H9 (cell line): ENCODE measurements around the gene RNF149. TPM values are rescaled to one million over a fixed set of nuclear protein-coding genes. Genes with fewer than 3 reads are reported as not detected.

Experiments
- DNase-seq: peaks from one replicate; pipeline ENCODE4 v3.0.0-alpha.2; 2017
- H2AFZ ChIP-seq: one replicate; pipeline ENCODE4 v1.6.1; 2013; ENCODE audit warnings: mild to moderate bottlenecking, low read length, control low read depth, moderate library complexity
- H2AK5ac ChIP-seq: 2 replicates; pipeline ENCODE4 v1.6.1; 2013; ENCODE audit warnings: low read length, control low read depth, mixed read lengths; ENCODE audit not compliant: insufficient read length
- H2BK120ac ChIP-seq: one replicate; pipeline ENCODE4 v1.6.1; 2013; ENCODE audit warnings: low read depth, mild to moderate bottlenecking, low read length, control low read depth, inconsistent platforms; ENCODE audit not compliant: poor library complexity, severe bottlenecking
- H2BK12ac ChIP-seq: 2 replicates; pipeline ENCODE4 v1.6.1; 2013; ENCODE audit warnings: low read length, control low read depth, mixed read lengths, low read depth; ENCODE audit not compliant: insufficient read length
- H2BK15ac ChIP-seq: 2 replicates; pipeline ENCODE4 v1.6.1; 2013; ENCODE audit warnings: low read depth, low read length, control low read depth
- H2BK20ac ChIP-seq: one replicate; pipeline ENCODE4 v1.6.1; 2013; ENCODE audit warnings: low read depth, mild to moderate bottlenecking, low read length, control low read depth, inconsistent platforms; ENCODE audit not compliant: poor library complexity, severe bottlenecking
- H2BK5ac ChIP-seq: 2 replicates; pipeline ENCODE4 v1.6.1; 2013; ENCODE audit warnings: low read length, control low read depth, mixed read lengths; ENCODE audit not compliant: insufficient read length
- H3K14ac ChIP-seq: 2 replicates; pipeline ENCODE4 v1.6.1; 2013; ENCODE audit warnings: low read length, control low read depth; ENCODE audit not compliant: insufficient read depth
- H3K18ac ChIP-seq: 2 replicates; pipeline ENCODE4 v1.6.1; 2013; ENCODE audit warnings: low read depth, mild to moderate bottlenecking, mixed read lengths, low read length, control low read depth; ENCODE audit not compliant: insufficient read length
- H3K23ac ChIP-seq: 2 replicates; pipeline ENCODE4 v1.6.1; 2013; ENCODE audit warnings: low read length, control low read depth, mixed read lengths, low read depth; ENCODE audit not compliant: insufficient read length
- H3K23me2 ChIP-seq: 2 replicates; pipeline ENCODE4 v1.6.1; 2013; ENCODE audit warnings: low read depth, mild to moderate bottlenecking, mixed read lengths, low read length, control low read depth; ENCODE audit not compliant: insufficient read length, poor library complexity, severe bottlenecking
- H3K27ac ChIP-seq: 2 replicates; pipeline ENCODE4 v1.5.1; 2013; ENCODE audit warnings: low read length, control low read depth, mixed read lengths, low read depth; ENCODE audit not compliant: insufficient read length
- H3K27me3 ChIP-seq: 2 replicates; pipeline ENCODE4 v1.6.1; 2013; ENCODE audit warnings: low read length, control low read depth, inconsistent platforms; ENCODE audit not compliant: insufficient read depth
- H3K4ac ChIP-seq: 2 replicates; pipeline ENCODE4 v1.6.1; 2013; ENCODE audit warnings: low read depth, mild to moderate bottlenecking, control low read depth, inconsistent platforms, low read length, moderate library complexity
- H3K4me1 ChIP-seq: 2 replicates; pipeline ENCODE4 v1.6.1; 2013; ENCODE audit warnings: low read length, control low read depth, inconsistent platforms; ENCODE audit not compliant: insufficient read depth
- H3K4me2 ChIP-seq: 2 replicates; pipeline ENCODE4 v1.6.1; 2013; ENCODE audit warnings: low read length, control low read depth, mixed read lengths; ENCODE audit not compliant: insufficient read length, insufficient read depth
- H3K56ac ChIP-seq: 2 replicates; pipeline ENCODE4 v1.6.1; 2013; ENCODE audit warnings: low read depth, mild to moderate bottlenecking, mixed read lengths, low read length, control low read depth; ENCODE audit not compliant: insufficient read length
- H3K79me1 ChIP-seq: 2 replicates; pipeline ENCODE4 v1.6.1; 2013; ENCODE audit warnings: low read depth, mild to moderate bottlenecking, moderate library complexity, low read length, control low read depth, inconsistent platforms; ENCODE audit not compliant: insufficient read depth, poor library complexity, severe bottlenecking
- H3K79me2 ChIP-seq: 2 replicates; pipeline ENCODE4 v1.6.1; 2013; ENCODE audit warnings: low read length, control low read depth, inconsistent platforms; ENCODE audit not compliant: insufficient read depth
- H3K9ac ChIP-seq: 2 replicates; pipeline ENCODE4 v1.6.1; 2013; ENCODE audit warnings: low read length, control low read depth, mixed read lengths; ENCODE audit not compliant: insufficient read length; ENCODE audit errors: extremely low read depth
- H3K9me3 ChIP-seq: one replicate; pipeline ENCODE4 v1.6.1; 2013; ENCODE audit warnings: low read depth, low read length, inconsistent platforms; ENCODE audit not compliant: control insufficient read depth
- H3T11ph ChIP-seq: one replicate; pipeline ENCODE4 v1.6.1; 2013; ENCODE audit warnings: mild to moderate bottlenecking, low read length, control low read depth, inconsistent platforms
- H4K20me1 ChIP-seq: one replicate; pipeline ENCODE4 v1.6.1; 2013; ENCODE audit not compliant: control insufficient read depth, insufficient read length, insufficient read depth
- H4K5ac ChIP-seq: 2 replicates; pipeline ENCODE4 v1.6.1; 2013; ENCODE audit warnings: low read depth, mild to moderate bottlenecking, mixed read lengths, low read length, control low read depth; ENCODE audit not compliant: insufficient read length
- H4K8ac ChIP-seq: replicated peaks from 2 replicates; pipeline ENCODE4 v1.6.1; 2013; ENCODE audit warnings: low read length, control low read depth, mixed read lengths, low read depth; ENCODE audit not compliant: insufficient read length
- H4K91ac ChIP-seq: 2 replicates; pipeline ENCODE4 v1.6.1; 2013; ENCODE audit warnings: low read depth, mild to moderate bottlenecking, moderate library complexity, mixed read lengths, low read length, control low read depth; ENCODE audit not compliant: insufficient read length
- H3K27ac Mint-ChIP-seq, 3 experiments: 2 replicates in 2 of 3; 3 replicates in 1 of 3; pipeline ENCODE4 v1.8.0; 2020 to 2021; ENCODE audit warnings: mixed read lengths in 3 of 3, mild to moderate bottlenecking in 1 of 3, moderate library complexity in 1 of 3
- H3K27me3 Mint-ChIP-seq: 2 replicates; pipeline ENCODE4 v1.8.0; 2021; ENCODE audit warnings: low read depth, mild to moderate bottlenecking, moderate library complexity, mixed read lengths
- H3K36me3 Mint-ChIP-seq, 3 experiments: 2 replicates in 2 of 3; 3 replicates in 1 of 3; pipeline ENCODE4 v1.8.0; 2020 to 2021; ENCODE audit warnings: low read depth in 3 of 3, mixed read lengths in 3 of 3; ENCODE audit not compliant: insufficient read depth in 1 of 3
- H3K4me1 Mint-ChIP-seq, 2 experiments: 2 replicates each; pipeline ENCODE4 v1.8.0; 2020; ENCODE audit warnings: mixed read lengths in 2 of 2
- H3K4me3 Mint-ChIP-seq, 2 experiments: 2 replicates in 1 of 2; 3 replicates in 1 of 2; pipeline ENCODE4 v1.8.0; 2020 to 2021; ENCODE audit warnings: mild to moderate bottlenecking in 2 of 2, mixed read lengths in 2 of 2, moderate library complexity in 1 of 2
- H3K9me3 Mint-ChIP-seq, 2 experiments: 2 replicates in 1 of 2; 3 replicates in 1 of 2; pipeline ENCODE4 v1.8.0; 2020; ENCODE audit warnings: mild to moderate bottlenecking in 2 of 2, mixed read lengths in 2 of 2, moderate library complexity in 1 of 2
- CTCF ChIP-seq: fragments of 200-600 bp; sonication (generic); conservative IDR thresholded peaks from 3 replicates; pipeline ENCODE4 v1.8.0; 2021; ENCODE audit warnings: antibody characterized with exemption, mild to moderate bottlenecking
- WGBS: extraction: QIAGEN DNeasy Blood & Tissue Kit; methylation state at CpG from one replicate; pipeline ENCODE4 v1.1.7; 2013; ENCODE audit warnings: missing lambda C conversion rate, low lambda C conversion rate, mixed read lengths; ENCODE audit not compliant: insufficient read length; ENCODE audit errors: extremely low coverage; 5-methylcytosine and 5-hydroxymethylcytosine counted together
- total RNA-seq: library from RNA; stranded (reverse); gene quantifications from 2 replicates; pipeline ENCODE4 v1.2.1, GENCODE V29; 2021

The RNF149 gene
- total RNA-seq, 1 experiment from 2014 or later, result 18.0 TPM

- Histone ChIP-seq H3K18ac (no peak overlapping the region), H3K14ac (no peak overlapping the region), H2BK120ac (no peak overlapping the region), H3K27me3 (no peaks in the 10 kb centered on the region), H2BK5ac (no peak overlapping the region), H3K4me1 (peaks cover 19% of the 10 kb centered on the region; the same call in 1 of the 2 replicates), H3K23ac (no peak overlapping the region), H3K4me2 (no peak overlapping the region), H4K8ac (no peak overlapping the region), H2BK20ac (no peak overlapping the region), H4K20me1 (no peaks in the 10 kb centered on the region), H2BK12ac (no peak overlapping the region), H2AFZ (no peak overlapping the region), H3K27ac (no peak overlapping the region), H3K79me2 (no peaks in the 10 kb centered on the region), H3T11ph (no peak overlapping the region), H4K5ac (no peak overlapping the region), H4K91ac (no peak overlapping the region), H3K9ac (no peak overlapping the region), H3K56ac (no peak overlapping the region), H3K4ac (no peak overlapping the region), H3K79me1 (no peaks in the 10 kb centered on the region), H2AK5ac (no peak overlapping the region), H2BK15ac (no peak overlapping the region), H3K9me3 (no peaks in the 10 kb centered on the region), H3K23me2 (no peaks in the 10 kb centered on the region)
- DNase-seq, result no peak
- no peak overlapping the region for H3K27ac Mint-ChIP-seq
- H3K9me3 Mint-ChIP-seq, result peaks cover 2 to 4% of the 10 kb centered on the region in 2 experiments; a peak in 2 of 5 replicates
- H3K4me3 Mint-ChIP-seq, result no peak overlapping the region
- H3K36me3 Mint-ChIP-seq, result peaks cover 0 to 3% (median 0%) of the 10 kb centered on the region in 3 experiments; a peak in 2 of 7 replicates
- no CpG with 5 or more reads among the region's 4 CpGs for WGBS
- peaks cover 9 to 24% of the 10 kb centered on the region in 2 experiments for H3K4me1 Mint-ChIP-seq
- H3K27me3 Mint-ChIP-seq, result no peaks in the 10 kb centered on the region
- no peak for TF ChIP-seq CTCF
These were observed 20.5 kb upstream of the RNF149 start for GRCh38 chr2:101329026-101329425.
